GM18499 (cell line): ENCODE measurements around the gene C20orf204.

Experiments
- ATAC-seq: cut with Tn5 transposase; IDR thresholded peaks from one replicate; pipeline ENCODE4 v1.9.1; 2021; ENCODE audit warnings: moderate number of reproducible peaks; ENCODE audit not compliant: insufficient read depth, unreplicated experiment

The C20orf204 gene

GRCh38 chr20:64025826-64026412, 10.1 kb upstream of the C20orf204 start:
- ATAC-seq = no peak

- ATAC-seq = no peak
Observed at GRCh38 chr20:64027981-64028685, 7.8 kb upstream of the C20orf204 start.

- ATAC-seq = no peak
Observed at GRCh38 chr20:64029293-64030117, 6.5 kb upstream of the C20orf204 start.

- ATAC-seq = no peak
Observed at GRCh38 chr20:64030371-64031134, 5.4 kb upstream of the C20orf204 start.

GRCh38 chr20:64031822-64032314, 4.1 kb upstream of the C20orf204 start:
- ATAC-seq = no peak

GRCh38 chr20:64032706-64033624, 3.0 kb upstream of the C20orf204 start:
- ATAC-seq = no peak

GRCh38 chr20:64033981-64034493, 1.9 kb upstream of the C20orf204 start:
- ATAC-seq = no peak

- no peak for ATAC-seq
Observed at GRCh38 chr20:64035066-64035932, 683 bp upstream of the C20orf204 start.

GRCh38 chr20:64036346-64037198, 590 bp downstream of the C20orf204 start:
- no peak for ATAC-seq

GRCh38 chr20:64037199-64037497, 1.2 kb downstream of the C20orf204 start:
- ATAC-seq = no peak

GRCh38 chr20:64037498-64038213, 1.7 kb downstream of the C20orf204 start:
- no peak for ATAC-seq

- no peak for ATAC-seq
Observed at GRCh38 chr20:64038224-64038564, 2.2 kb downstream of the C20orf204 start.

- no peak for ATAC-seq
Observed at GRCh38 chr20:64038565-64039292, 2.7 kb downstream of the C20orf204 start.

GRCh38 chr20:64039293-64040160, 3.5 kb downstream of the C20orf204 start:
- ATAC-seq = no peak

- ATAC-seq = no peak
Observed at GRCh38 chr20:64040231-64041039, 4.5 kb downstream of the C20orf204 start.
